HuH-7.5 (cell line): Measurements from ENCODE around the gene MAFG.
A peak's percentile ranks its signal among the peaks of the same experiment; 100 is the strongest.

Experiments used
- DNase-seq: peaks from one replicate; pipeline ENCODE4 v3.0.0; 2011; ENCODE audit warnings: low spot score

Gene MAFG

GRCh38 chr17:81939881-81940385, 12.4 kb upstream of the MAFG start:
- no peak for DNase-seq

- no peak for DNase-seq
Measured at GRCh38 chr17:81939218-81939617, 11.7 kb upstream of the MAFG start.

GRCh38 chr17:81935709-81936084, 8.2 kb upstream of the MAFG start:
- DNase-seq = no peak

- no peak for DNase-seq
Measured at GRCh38 chr17:81934850-81935708, 7.5 kb upstream of the MAFG start.

GRCh38 chr17:81934098-81934757, 6.7 kb upstream of the MAFG start:
- no peak for DNase-seq

- no peak for DNase-seq
Measured at GRCh38 chr17:81933178-81933699, 5.7 kb upstream of the MAFG start.

GRCh38 chr17:81932333-81932983, 4.9 kb upstream of the MAFG start:
- DNase-seq = no peak

GRCh38 chr17:81931557-81932332, 4.2 kb upstream of the MAFG start:
- DNase-seq = no peak

- DNase-seq = no peak
Measured at GRCh38 chr17:81931189-81931556, 3.6 kb upstream of the MAFG start.

- no peak for DNase-seq
Measured at GRCh38 chr17:81930142-81931125, 2.9 kb upstream of the MAFG start.

- no peak for DNase-seq
Measured at GRCh38 chr17:81929253-81930141, 2.0 kb upstream of the MAFG start.

- no peak for DNase-seq
Measured at GRCh38 chr17:81928544-81929252, 1.2 kb upstream of the MAFG start.

- DNase-seq = no peak
Measured at GRCh38 chr17:81927152-81927652, 333 bp downstream of the MAFG start.

GRCh38 chr17:81926451-81927151, 934 bp downstream of the MAFG start:
- peak; percentile 90 for DNase-seq

GRCh38 chr17:81925860-81926450, 1.6 kb downstream of the MAFG start:
- DNase-seq = no peak

GRCh38 chr17:81924557-81925532, 2.7 kb downstream of the MAFG start:
- no peak for DNase-seq
